Renal pelvis (tissue), 4 donors: ENCODE data around the gene TIGD3. TPM values are rescaled to one million over a fixed set of nuclear protein-coding genes. Genes with fewer than 3 reads are reported as not detected.

Experiments used
- DNase-seq: peaks from one replicate; pipeline ENCODE4 v3.0.0-alpha.2; 2013
- polyA plus RNA-seq, 3 donors: library from polyadenylated mRNA; unstranded; fragments of 120-200 nt; gene quantifications; one replicate each; pipeline ENCODE4 v1.2.1, GENCODE V29; 2013; ENCODE audit not compliant: insufficient read length in 3 of 3

Gene TIGD3
- polyA plus RNA-seq, 3 donors, result 0.55 to 0.78 (median 0.61) TPM

DNA sequence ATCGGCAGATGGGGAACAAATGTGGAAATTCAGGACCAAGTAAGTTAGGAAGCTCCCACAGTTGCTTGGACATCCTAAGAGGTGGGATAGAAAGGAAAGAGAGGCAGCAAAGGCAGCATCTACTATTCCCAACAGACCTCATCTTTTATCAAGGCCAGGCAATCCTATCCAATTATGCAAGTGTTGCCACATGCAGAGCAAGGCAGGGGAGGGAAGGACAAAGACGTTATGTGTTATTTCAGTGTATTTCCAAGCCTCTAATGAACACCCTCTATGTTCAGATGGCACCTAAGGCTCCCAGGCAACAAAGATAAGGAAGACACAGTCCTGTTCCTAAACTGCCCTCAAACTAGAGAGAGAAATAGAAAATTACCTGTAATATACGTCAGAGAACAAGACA, 9.2 kb downstream of the TIGD3 start:
- no peak for DNase-seq

DNA sequence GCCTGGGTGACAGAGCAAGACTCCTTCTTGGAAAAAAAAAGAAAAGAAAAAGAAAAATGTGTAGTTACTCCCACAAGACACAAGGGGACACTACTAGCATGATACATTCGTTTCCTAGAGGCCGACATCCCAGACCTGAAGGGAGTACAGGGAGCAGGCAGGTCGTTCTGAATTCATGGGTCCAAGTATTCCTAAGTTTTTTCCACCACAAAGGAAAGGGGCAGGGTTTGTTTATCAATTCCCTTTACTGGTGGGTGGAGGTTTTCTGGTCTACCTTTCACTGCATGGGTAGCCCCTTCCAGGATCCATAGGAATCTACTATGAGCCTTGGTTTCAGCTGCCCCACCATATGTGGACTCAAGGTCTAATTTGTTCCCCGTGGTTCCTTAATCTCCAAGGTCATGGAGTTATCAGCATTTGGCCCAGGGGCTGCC, 11.8 kb downstream of the TIGD3 start:
- DNase-seq, result peak; percentile 77

DNA sequence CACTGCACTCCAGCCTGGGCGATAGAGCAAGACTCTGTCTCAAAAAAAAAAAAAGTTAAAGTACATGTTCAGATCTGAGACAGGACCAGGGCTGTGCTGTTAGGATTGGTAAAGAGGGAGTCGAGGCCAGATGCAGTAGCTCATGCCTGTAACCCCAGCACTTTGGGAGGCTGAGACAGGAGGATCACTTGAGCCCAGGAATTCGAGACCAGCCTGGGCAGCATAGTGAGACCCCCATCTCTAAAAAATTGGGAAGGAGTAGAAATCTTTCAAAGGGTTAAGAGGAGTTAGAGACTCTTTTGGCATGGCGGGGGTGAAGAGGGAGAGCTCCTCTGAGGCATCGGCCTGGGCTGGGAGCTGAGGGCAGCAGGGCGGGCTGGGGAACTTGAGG, 16.1 kb downstream of the TIGD3 start:
- DNase-seq, result no peak

DNA sequence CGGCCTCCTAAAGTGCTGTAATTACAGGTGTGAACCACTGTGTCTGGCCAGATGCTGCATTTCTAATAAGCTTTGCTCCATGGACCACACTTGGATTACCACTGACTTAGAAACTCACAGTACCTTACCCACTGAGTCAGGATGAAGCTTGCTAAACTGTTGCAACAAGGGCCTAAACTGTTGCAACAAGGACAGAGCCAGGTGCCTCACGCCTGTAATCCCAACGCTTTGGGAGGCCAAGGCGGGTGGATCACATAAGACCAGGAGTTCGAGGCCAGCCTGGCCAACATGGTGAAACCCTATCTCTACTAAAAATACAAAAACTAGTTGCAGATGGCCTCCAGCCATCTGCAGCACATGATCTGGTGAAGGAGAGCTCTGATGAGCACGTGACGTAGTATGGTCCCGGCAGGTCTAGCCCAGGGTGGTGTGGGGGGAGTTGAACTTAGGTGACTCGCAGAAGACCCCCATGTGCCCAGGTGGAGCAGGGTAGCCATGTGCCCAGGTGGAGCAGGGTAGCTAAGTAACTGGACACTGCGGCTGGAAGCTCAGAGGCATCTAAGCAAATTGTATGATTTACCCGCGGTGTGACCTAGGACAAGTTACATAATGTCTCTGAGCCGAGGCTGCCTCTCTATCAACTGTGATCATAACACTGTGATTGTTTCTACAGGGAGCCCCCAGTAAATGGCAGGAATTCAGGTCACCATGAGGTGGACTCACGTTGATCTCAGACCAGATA, 19.5 kb downstream of the TIGD3 start:
- DNase-seq, result no peak

DNA sequence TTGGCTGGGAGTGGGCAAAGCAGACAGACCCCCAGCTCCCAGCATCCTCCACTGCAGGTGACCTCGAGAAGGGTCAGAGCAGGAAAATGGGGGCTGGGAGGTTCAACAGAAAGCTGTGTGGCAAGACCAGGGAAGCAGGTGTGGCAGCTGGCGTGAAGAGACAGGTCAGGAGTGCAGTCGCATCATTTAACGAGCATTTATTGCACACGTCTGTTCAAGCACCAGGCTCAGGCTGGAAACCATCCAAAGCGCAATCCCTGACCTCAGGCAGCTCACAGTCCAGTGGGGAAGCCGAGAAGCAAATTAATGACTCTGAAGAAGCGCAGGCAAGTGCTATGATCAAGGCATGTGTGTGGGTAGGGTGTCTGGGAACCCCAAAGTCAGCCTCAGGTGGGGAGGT, 20.5 kb downstream of the TIGD3 start:
- no peak for DNase-seq

DNA sequence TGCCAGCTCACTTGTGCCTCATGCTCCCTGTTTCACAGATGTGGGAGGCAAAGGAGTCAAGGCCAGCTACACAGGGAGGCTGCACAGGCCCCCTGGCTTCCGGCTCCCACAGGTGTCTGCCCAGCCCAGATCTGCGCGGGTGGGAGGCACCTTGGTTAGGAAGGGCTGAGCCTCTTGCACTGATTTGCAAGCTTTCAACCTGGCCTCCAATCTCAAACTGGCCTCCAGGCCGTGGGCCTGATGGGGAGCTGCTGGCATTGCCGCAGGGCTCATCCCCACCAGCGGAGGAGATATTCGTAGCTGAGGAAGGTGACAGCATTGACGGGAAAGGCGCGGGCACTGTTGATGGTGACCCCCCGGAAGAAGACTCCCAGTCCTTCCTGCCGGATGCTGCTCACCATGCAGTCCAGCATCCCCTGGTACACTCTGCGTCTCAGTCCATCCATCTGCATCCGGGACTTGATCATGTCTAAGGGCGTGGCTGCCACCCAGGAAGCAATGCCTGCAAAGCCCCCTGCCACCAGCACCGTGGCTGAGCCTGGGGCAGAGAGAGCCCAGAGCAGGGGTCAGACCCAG, 21.7 kb downstream of the TIGD3 start:
- DNase-seq, result no peak

DNA sequence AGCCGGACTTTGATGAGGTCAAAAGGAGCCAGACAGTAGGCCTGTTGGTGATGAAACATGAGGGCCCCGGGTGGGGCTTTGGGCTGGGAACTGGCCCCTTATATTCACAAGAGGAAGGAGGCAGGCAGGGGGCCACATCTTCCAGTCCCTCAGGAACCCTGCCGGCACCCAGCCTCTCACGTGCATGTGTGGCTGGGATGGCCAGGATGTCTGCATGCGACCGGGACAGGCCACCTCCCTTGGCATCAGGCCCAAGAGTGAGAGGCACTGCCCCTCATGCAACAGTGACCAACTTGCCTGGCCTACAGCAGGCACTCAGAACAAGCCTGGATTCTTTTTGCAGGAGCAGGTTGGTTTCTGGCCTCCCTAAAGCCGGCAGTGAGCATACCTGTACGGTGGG, 22.5 kb downstream of the TIGD3 start:
- no peak for DNase-seq

DNA sequence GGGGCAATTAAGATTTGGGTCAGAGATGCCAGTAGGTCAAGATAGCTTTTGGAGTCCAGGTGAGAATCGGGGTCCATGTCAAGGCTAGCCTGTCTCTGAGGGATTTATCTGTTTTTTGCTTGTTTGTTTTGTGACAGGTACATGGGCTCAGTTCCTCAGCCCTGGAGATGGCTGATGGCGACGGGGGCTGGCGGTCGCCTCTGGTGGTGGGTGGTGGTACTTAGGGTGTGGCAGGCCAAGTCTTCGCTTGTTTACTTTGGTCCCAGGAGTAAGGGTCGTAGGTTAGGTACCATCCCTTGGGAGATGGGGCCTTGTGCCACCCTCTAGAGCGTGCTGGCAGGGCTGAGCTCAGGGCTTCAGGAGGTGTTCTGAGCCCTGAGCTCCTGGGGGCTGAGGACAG, 23.2 kb downstream of the TIGD3 start:
- no peak for DNase-seq

DNA sequence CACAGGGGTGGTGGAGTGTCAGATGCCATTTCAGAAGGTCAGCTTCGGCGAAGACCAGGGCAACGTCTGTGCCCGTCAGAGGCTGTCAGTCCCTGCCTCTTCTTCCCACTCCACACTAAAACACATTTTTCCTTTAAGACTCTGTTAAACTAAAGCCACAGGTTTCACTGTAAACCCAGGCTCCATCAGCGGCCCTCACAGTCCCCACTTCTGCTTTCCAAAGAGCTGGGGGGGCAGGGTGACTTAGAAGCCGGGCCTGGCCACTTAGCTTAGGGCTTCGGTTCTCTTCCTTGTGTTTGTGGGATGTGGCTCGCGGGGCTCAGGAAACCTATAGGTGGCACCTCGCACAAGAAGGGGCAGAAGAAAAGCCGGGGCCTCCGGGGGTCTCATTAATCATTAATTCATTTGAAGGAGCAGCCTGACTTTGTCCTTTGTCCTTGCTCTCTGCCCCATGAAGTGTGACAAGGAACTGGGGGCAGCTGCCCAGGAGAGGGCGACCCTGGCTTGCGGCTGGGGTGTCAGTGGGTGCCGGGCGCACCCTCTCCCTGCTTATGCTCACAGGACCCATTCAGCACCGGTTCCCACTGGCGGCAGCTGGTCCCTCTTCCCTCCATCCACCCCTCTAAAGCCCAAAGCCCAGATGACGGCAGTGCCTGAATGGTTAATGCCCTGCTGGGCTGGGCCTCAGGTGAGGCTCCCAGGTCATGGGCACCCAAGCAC, 23.8 kb downstream of the TIGD3 start:
- no peak for DNase-seq

DNA sequence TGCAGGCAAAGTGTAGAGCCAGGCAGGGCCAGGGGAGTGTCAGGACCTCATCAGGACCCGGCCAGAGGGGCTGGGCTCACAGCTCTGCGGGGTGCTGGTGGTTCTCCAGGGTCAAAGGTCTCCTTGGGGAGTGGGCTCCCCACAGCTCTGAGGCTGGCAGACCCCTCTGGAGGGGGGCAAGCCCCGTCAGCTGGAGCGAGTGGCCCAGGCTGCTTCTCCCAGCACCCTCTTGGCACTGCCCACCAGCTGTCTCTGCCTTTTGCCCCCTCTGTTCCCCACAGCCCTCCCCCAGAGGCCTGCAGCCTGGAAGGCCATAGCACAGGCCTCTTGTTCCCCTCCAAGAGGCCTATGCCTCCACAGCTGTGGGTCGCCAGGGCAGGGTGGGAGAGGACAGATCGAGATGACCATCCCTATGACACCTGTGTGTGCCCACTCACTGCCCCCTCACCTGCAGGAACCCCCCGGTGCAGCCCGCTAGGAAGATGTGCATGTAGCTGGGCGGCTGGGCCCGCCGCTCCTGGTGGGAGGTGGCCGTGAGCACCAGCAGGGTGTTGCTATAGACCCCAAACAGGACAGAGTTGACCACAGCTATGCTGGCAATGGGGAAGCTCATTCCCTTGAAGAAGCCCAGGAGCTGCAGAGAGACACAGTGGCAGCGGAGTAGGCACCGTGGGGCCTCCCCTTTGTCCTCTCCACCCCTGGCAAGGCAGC, 24.5 kb downstream of the TIGD3 start:
- no peak for DNase-seq

DNA sequence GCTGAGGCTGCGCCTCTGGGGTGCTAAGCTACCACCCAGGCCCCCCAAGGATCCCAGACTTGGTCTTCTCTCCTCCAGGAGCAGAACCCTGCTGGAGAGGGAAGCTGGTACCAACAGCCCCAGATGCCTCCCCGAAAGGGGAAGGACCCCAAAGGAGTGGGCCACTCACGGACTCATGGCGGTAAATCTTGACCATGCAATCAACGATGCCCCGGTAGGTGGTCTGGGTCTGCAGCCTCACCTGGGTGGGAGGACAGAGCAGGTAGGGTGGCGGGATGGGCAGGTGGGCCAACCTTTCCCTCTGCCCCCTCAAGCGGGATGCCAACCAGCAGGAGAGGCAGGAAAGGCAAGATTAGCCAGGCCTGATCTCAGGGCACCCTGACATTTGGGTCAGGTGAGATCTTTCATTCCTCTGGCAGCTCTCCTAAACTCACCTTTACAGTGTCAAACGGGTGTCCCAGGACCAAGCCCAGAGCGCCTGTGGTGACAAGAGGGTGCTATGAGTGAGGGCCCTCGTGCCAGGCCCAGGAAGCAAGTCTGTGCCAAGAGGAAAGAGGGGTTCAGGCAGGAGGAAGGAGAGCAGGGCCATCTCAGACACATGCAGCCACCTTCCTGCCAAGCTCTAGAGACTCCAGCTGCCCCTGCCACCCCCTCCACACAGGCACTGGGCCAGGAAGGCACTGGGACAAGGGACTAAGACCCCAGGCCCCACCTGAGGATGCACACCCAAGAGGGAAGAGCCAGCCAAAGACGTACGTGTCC, 25.3 kb downstream of the TIGD3 start:
- DNase-seq, result no peak

DNA sequence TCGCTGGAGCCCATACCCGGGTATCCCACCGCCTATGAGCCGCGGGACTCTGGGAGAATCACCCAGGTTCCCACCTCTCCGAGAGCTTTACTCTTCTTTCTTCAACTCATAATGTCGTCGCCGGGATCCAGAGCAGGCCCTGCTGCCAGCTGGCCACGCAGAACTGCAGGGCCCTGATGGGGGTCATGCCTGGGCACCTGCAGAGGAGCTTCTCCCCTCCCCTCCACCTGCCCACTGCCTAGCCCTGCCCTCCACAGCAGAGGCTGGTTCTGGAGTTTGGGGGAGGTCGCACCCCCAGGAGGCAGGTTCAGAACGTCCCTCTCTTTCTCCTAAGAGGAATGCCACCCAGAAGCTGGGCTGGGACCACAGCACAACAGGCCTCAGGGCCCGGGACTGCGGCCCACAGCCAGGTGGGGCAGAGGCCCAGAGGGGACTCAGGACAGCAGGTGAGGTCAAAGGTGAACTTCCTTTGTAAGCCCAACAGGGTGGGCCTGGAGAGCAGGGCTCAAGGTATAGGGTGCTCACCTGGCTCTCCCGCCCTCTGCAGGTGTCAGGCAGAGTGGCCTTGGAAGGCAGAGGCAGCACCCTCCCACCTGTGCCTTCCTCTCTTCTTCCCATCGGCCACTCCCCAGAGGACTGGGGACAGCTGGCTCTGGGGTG, 26.0 kb downstream of the TIGD3 start:
- no peak for DNase-seq

DNA sequence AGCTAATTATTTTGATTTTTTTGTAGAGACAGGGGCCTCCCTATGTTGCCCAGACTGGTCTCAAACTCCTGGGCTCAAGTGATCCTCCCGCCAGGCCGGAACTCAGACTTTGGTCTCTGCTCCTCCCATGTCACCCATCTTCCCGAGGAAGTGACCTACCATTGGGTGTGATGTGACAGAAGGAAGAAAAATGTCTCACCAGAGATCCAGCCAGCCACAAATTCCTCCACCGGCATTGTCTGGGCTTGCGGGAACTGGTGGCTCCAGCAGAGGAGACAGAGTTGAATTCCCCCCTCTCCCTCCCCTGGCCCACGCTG, 27.1 kb downstream of the TIGD3 start:
- no peak for DNase-seq

DNA sequence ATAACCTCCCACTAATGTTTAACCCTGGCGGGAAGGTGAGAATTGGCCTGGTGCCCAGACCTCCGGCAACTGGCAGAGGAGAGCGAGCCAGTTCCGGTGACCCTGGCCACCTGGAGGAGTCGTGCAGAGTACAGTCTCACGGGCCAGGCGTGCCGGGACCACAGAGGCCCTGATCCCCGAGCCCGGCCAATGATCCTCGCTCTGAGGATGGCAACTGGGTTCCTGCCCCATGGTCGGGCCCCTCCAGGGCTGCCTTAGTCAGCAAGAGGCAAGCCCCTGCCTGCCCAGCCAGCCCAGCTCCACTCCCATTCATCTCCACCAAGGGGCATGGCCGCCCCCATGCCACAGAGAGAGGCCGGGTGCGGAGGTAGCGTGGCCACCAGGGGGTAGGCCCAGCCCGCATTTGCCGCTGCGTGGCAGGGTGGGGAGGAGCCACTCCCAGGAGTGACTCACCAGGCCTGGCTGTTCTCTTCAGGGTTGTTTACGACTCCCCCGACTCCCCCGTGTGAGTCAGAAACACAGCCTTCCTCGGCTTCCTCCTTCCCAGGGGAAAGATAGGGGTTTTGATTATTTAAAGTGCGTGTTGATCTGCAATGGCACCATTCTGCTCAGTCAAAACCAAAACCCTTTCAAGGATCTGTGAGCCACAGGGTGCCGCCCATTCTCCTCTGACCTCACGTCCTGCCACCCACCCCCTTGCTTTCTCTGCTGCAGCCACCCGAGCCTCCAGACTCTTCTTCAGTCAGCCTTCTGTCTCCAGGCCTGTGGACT, 27.7 kb downstream of the TIGD3 start, which contains the start of gene SLC25A45:
SLC25A45 (minus strand) TSS at position 614 of the 771 bp plus-strand sequence. CDS start 695 bp downstream, outside the sequence.
- peak; percentile 86 for DNase-seq

DNA sequence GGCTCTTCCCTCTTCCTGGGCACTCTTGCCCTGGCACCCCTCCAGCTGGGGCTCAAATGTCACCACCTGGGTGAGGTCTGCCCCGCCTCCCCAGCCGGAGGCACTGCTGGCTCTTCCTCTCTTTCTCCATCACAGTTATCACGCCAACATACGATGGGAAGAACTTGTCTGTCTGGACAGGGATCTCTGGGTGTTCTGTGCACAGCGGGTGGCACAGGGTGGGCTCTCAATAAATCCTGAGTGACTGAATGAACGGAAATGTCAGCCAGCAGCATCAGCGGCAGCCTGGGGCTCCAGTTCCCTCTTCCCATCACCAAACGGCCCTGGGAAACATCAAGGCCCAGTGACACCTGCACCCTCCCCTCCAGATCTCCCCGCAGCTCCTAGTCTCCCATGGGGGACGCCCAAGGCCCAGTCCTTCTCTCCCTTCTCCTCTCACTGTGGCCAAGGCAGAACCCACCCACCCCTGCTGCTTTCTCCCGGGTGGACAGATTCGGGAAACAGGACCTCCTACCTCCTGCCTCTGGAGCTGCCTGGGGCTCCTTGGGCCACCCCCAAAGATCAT, 28.3 kb downstream of the TIGD3 start:
- DNase-seq, result no peak

DNA sequence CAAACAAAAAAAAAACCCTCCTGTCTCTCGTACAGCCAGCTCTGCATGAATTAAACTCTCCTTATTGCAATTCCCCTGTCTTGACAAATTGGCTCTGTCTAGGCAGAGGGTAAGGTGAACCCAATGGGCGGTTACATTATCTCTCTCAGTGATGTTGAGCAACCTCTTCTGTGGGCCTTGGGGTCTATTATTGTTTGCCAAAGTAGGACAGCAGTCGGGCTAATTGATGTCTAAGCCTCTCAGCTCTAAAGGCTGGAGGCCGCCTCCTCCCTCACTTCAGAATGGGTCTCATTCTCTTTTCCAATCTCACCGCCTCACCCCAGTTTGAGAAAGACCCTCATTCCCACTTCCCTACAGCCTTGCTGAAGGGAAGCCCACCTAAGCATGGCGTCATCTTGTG, 29.2 kb downstream of the TIGD3 start:
- DNase-seq, result no peak

DNA sequence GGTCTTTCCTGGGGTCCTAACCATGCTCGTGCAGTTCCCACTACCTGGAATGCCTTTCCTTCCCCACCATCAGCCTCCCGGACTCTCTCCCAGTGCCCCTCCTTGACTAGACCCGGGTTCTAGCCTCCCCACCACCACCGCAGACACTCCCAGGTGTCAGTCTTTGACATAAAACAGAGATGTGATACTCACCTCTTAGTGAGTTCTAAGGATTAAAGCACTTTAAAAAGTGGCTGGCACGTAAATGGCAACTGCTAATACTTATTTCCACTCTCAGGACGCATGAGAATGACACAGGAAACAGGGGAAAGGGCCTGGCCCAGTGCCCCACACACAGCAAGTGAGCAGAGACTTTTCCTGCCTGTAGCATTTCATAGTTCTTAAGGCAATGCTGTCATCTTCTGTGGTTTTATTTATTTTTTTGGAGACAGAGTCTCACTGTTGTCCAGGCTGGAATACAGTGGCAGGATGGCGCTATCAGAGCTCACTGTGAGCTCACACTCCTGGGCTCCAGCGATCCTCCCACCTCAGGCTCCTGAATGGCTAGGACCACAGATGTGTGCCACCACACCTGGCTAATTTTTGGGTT, 29.8 kb downstream of the TIGD3 start:
- no peak for DNase-seq

DNA sequence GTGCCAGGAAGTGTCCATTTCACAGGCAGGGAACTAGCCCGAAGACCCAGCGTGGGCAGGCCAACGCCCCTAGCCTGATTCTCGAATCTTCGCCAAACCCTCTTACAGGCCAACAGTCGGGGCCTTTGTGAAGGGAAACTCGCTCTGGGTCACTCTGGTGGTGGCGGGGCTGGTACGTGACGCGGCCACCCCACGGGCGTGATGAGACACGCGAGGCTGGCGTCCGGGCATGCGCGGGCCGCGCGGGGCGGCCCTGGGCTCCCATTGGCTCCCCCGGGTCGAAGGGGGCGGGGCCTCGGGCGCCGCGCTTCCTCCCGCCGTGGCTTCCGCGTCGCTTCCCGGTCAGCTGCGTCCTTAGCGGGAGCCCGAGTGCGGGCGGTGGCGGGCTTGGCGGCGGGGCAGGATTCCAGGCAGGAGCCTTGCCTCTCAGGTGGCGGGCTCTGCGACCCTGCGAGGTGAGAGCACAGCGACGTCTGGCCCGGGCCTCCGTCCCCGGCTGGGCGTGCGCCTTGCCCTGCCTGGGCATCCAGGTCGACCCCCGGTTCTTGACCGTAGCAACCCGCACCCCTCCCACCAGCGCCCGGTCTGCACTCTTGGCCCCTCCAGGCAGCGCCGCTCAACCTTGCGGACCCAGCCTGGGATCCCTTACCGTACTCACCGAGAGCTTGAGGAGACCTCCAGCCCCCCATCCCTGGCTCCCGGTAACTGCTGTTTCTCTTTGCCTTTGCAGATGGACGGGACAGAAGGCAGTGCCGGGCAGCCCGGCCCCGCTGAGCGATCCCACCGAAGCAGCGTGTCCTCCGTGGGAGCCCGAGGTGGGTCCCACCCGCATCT, 32.0 kb downstream of the TIGD3 start, which contains the start of gene FRMD8:
FRMD8 (plus strand) TSS at position 331 of the 834 bp plus-strand sequence; CDS start at position 731, 400 bp downstream.
- DNase-seq, result peak; percentile 86

DNA sequence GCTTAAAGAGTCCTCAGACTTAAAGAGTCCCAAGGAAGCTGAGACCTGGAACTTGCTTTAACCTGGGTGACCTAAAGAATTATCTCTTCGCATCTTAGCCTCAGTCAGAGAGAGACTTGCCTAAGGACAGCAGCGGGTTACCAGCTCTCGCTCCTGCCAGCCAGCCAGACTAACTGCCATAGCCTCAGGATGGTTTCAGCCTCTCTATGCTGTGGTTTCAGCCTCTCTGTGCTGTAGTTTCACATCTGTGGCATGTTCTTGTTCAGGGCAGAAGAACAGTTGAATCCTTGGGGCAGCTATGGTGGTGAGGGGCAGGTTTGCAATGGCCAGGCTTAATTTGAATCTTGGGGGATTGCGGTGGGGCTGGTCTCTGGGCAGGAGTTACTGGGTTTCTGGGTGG, 34.2 kb downstream of the TIGD3 start:
- DNase-seq, result no peak
